HFFc6 (cell line): ENCODE data around the gene FLCN. TPM values are rescaled to one million over a fixed set of nuclear protein-coding genes. Genes with fewer than 3 reads are reported as not detected.

Source experiments
- DNase-seq: peaks from one replicate; pipeline ENCODE4 v3.0.0-alpha.2; 2018
- H3K27ac Mint-ChIP-seq: 2 replicates; pipeline ENCODE4 v1.8.0; 2020; ENCODE audit warnings: mild to moderate bottlenecking, mixed read lengths
- H3K27me3 Mint-ChIP-seq: 2 replicates; pipeline ENCODE4 v1.8.0; 2021; ENCODE audit warnings: mild to moderate bottlenecking, moderate library complexity, mixed read lengths; ENCODE audit not compliant: insufficient read depth
- H3K36me3 Mint-ChIP-seq: 2 replicates; pipeline ENCODE4 v1.8.0; 2021; ENCODE audit warnings: low read depth, mixed read lengths
- H3K4me1 Mint-ChIP-seq: 2 replicates; pipeline ENCODE4 v1.8.0; 2020; ENCODE audit warnings: low read depth, mixed read lengths
- H3K4me3 Mint-ChIP-seq: 2 replicates; pipeline ENCODE4 v1.8.0; 2020; ENCODE audit warnings: mild to moderate bottlenecking, moderate library complexity, mixed read lengths
- H3K9me3 Mint-ChIP-seq: 2 replicates; pipeline ENCODE4 v1.8.0; 2020; ENCODE audit warnings: mild to moderate bottlenecking, mixed read lengths
- total RNA-seq, 6 experiments: library from RNA; stranded (reverse); fragmentation: NEBNext Ultra II Directional; extraction: Animal tissue kit (Norgen Biotek cat#: 25700); gene quantifications; 2 replicates in 1 of 6; 3 replicates in 5 of 6; pipeline ENCODE4 v1.2.3, GENCODE V29; 2021
- TF ChIP-seq, protein P1 (sequence below): fragments of 200-600 bp; sonication (generic); IDR thresholded peaks from 2 replicates; pipeline ENCODE4 v1.5.0; 2021; ENCODE audit warnings: antibody characterized with exemption, mild to moderate bottlenecking

Gene FLCN
- total RNA-seq, 6 experiments from 2014 or later = 15.8 to 19.2 (median 17.3) TPM

GRCh38 chr17:17183744-17184143 is 53.2 kb downstream of the FLCN start:
- Mint-ChIP-seq H3K9me3 (no peaks in the 10 kb centered on the region), H3K4me1 (peaks cover 20% of the 10 kb centered on the region), H3K36me3 (peaks cover 45% of the 10 kb centered on the region), H3K4me3 (no peak overlapping the region), H3K27me3 (peaks cover 13% of the 10 kb centered on the region), H3K27ac (no peak overlapping the region)
- TF ChIP-seq, protein P1, sequence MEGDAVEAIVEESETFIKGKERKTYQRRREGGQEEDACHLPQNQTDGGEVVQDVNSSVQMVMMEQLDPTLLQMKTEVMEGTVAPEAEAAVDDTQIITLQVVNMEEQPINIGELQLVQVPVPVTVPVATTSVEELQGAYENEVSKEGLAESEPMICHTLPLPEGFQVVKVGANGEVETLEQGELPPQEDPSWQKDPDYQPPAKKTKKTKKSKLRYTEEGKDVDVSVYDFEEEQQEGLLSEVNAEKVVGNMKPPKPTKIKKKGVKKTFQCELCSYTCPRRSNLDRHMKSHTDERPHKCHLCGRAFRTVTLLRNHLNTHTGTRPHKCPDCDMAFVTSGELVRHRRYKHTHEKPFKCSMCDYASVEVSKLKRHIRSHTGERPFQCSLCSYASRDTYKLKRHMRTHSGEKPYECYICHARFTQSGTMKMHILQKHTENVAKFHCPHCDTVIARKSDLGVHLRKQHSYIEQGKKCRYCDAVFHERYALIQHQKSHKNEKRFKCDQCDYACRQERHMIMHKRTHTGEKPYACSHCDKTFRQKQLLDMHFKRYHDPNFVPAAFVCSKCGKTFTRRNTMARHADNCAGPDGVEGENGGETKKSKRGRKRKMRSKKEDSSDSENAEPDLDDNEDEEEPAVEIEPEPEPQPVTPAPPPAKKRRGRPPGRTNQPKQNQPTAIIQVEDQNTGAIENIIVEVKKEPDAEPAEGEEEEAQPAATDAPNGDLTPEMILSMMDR = no peak
- no peak for DNase-seq

GRCh38 chr17:17182598-17183136 is 54.3 kb downstream of the FLCN start:
- peaks cover 46% of the 10 kb centered on the region for H3K36me3 Mint-ChIP-seq

GRCh38 chr17:17181666-17182597 is 55.0 kb downstream of the FLCN start:
- no peaks in the 10 kb centered on the region for H3K9me3 Mint-ChIP-seq
- H3K27ac Mint-ChIP-seq = no peak overlapping the region; the same call in 1 of the 2 replicates
- no peak for DNase-seq
- peaks cover 11% of the 10 kb centered on the region for H3K27me3 Mint-ChIP-seq
- peaks cover 24% of the 10 kb centered on the region for H3K4me1 Mint-ChIP-seq
- peaks cover 49% of the 10 kb centered on the region for H3K36me3 Mint-ChIP-seq
- TF ChIP-seq, protein P1 = no peak
- H3K4me3 Mint-ChIP-seq = no peak overlapping the region

More at GRCh38 chr17:17182598-17183136, 54.3 kb downstream of the FLCN start:
- DNase-seq = no peak
- Mint-ChIP-seq H3K4me3 (no peak overlapping the region), H3K27me3 (peaks cover 11% of the 10 kb centered on the region), H3K27ac (no peak overlapping the region), H3K9me3 (no peaks in the 10 kb centered on the region), H3K4me1 (peaks cover 24% of the 10 kb centered on the region)
- TF ChIP-seq, protein P1 = no peak

DNA sequence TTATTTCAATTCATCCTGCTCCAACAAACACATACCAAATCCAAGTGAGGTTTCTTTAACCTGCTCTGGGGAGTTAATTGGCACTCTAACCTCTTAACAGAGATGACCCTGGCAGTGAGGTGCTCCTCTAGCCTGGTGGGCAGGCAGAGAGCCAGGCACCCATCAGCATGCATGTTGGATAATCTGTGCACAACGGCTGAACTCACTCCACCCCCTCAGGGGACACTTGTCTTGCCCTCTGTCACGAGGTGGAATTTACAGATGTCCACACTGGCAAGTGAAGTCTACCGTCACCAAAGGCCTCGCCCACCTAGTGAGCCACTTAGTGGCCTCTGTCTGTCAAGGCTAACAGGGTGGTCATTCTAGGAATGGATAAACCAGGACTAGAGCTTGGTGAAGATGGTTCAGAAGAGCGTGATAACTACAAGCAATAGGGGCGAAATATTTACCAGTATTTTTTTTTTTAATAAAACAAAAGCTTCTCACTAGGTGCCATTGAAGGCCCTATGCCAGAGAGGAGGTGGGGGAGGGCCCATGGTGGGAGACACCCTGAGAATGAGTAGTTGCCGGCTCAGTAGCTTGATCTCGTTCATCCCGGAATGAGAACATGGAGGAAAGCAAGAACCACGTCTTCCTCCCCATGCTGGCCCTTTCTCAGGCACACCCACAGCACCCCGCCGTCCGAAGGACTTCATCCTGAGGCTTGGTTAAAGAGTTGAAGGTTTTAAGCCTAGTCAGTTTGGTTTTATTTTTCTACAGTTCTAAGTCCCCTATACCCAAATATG is 56.0 kb downstream of the FLCN start:
- peak overlapping the region; percentile 21; the same call in 1 of the 2 replicates for H3K27ac Mint-ChIP-seq
- H3K9me3 Mint-ChIP-seq = no peaks in the 10 kb centered on the region
- TF ChIP-seq, protein P1 = no peak
- no peak for DNase-seq
- H3K27me3 Mint-ChIP-seq = peaks cover 11% of the 10 kb centered on the region
- no peak overlapping the region; the same call in 1 of the 2 replicates for H3K4me3 Mint-ChIP-seq
- peaks cover 24% of the 10 kb centered on the region for H3K4me1 Mint-ChIP-seq
- peaks cover 53% of the 10 kb centered on the region for H3K36me3 Mint-ChIP-seq

GRCh38 chr17:17180141-17180603 is 56.8 kb downstream of the FLCN start:
- peaks cover 24% of the 10 kb centered on the region for H3K4me1 Mint-ChIP-seq
- H3K36me3 Mint-ChIP-seq = peaks cover 47% of the 10 kb centered on the region
- peaks cover 8% of the 10 kb centered on the region for H3K27me3 Mint-ChIP-seq
- H3K9me3 Mint-ChIP-seq = no peaks in the 10 kb centered on the region
- H3K27ac Mint-ChIP-seq = no peak overlapping the region
- no peak for DNase-seq
- H3K4me3 Mint-ChIP-seq = no peak overlapping the region
- TF ChIP-seq, protein P1 = no peak
